NCI-H1417 treated with DMSO at 0.1 percent for 48 hours (cell line): ENCODE results near the gene IFNGR1.
"Not testable (repeated sequence)": the region's sequence is repeated elsewhere in the genome, so short reads cannot be mapped to it uniquely, and the experiment has no call there.

Experiments used
- DNase-seq: peaks from one replicate; lab custom pipeline; 2025; lab: John Stamatoyannopoulos, UW

The IFNGR1 gene

DNA sequence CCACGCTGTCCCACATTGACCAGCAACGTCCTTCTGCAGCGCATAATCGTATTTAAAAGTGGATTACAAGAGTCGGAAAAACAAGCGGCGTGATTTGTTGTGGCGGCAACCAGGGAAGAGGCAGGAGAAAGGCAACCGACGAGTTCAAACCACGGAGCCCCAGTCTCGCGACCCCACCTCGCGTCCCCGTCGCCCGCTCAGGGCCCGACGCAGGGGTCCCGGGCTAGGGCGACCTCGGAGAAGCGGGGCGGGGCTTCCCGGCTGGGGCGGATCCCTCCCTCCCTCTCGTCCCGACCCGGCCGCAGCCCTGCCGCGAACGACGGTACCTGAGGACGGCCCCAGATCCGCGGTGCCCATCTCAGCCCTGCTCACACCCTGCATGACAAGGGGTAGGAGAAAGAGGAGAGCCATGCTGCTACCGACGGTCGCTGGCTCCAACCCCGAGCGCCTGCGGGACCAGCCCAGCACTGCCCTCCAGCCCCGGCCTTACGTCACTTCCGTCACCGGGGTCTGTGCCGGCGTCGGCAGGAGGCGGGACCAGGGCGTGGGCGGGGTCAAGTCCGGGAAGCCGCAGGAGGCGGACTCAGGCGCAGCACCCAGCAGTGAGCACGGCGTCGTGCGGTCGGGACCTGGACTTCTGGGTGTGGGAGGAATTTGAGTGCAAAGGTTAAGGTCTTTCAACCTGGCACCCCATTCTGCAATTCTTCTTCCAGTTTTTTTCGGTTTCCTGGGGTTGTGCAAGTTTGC lies at the start of gene IFNGR1:
Gene IFNGR1 (minus strand): TSS at position 469 of the 747 bp plus-strand sequence. CDS start 58 bp downstream, at position 411.
- DNase-seq, result peak; percentile 86

GRCh38 chr6:137268911-137269310 lies 49.7 kb upstream of the IFNGR1 start:
- DNase-seq, result no peak

- DNase-seq, result no peak
These were observed 47.1 kb upstream of the IFNGR1 start for GRCh38 chr6:137266309-137266586.

- no peak for DNase-seq
These were observed 46.5 kb upstream of the IFNGR1 start for GRCh38 chr6:137265561-137266308.

DNA sequence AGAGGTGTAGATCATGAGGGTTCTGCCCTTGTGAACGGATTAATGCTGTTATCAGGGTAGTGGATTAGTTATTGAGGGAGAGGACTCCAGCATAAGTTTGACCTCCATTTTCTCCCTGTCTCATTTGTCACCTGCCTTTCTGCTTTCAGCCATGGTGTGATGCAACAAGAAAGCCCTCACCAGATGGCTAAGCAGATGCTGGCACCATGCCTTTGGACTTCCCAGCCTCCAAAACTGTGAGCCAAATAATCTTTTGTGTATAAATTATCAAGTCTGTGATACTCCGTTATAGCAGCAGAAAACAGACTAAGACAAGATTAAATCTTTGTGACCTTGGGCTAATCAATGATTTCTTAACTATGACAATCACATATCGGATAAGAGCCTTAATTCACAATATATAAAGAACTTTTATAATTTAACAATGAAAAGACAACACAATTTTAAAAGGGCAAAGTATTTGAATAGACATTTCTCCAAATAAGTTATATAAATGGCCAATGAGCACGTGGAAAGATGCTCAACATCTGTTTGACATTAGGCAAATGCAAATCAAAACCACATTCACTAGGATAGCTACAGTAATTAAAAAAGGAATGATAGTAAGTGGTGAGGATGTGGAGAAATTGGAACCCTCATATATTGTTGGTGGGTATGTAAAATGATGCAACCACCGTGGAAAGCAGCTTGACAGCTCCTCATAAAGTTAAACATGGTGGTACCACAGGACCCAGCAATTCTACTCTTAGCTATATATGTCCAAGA lies 45.3 kb upstream of the IFNGR1 start:
- no peak for DNase-seq

DNA sequence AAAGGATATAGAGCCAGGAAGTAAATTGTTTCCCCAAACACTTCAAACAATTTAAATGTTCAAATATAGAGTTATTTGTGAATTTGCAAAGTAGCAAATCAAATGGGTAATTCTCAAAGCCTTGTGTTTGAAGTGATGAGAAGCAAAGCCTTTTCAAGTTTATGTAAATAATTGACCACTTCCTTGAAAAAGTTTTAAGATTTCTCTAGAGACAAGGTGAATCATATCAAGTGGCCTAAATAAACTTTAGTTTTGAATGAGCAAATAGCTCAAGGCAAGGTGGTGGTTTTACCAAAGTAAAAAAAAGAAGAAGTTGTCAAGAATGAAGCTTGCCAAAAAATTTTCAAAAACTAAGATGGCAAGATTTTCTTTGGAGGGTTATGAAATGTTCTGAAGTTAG lies 42.6 kb upstream of the IFNGR1 start:
- no peak for DNase-seq

- DNase-seq, result no peak
These were observed 42.2 kb upstream of the IFNGR1 start for GRCh38 chr6:137261361-137261760.

- no peak for DNase-seq
These were observed 41.0 kb upstream of the IFNGR1 start for GRCh38 chr6:137260217-137260616.

GRCh38 chr6:137259349-137259748 lies 40.2 kb upstream of the IFNGR1 start:
- no peak for DNase-seq

GRCh38 chr6:137258170-137258569 lies 39.0 kb upstream of the IFNGR1 start:
- DNase-seq, result no peak

GRCh38 chr6:137256350-137257103 lies 37.3 kb upstream of the IFNGR1 start:
- no peak for DNase-seq

DNA sequence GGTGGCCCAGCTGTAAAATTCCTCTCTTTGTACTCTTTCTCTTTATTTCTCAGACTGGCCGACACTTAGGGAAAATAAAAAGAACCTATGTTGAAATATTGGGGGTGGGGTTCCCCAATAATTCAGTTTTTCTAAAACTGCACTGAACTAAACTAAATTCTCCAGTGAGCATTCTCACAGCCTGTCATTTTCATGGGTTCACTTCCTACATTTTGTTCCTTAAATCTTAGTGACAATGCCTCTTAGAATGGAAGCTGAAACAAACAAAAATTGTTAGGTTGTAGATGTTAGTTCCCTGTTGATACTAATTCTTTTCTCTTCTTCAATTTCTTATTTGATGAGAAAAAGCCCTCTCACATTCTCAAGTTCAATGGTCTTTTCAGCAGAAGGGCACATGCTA lies 35.8 kb upstream of the IFNGR1 start:
- DNase-seq, result no peak

GRCh38 chr6:137254430-137254829 lies 35.2 kb upstream of the IFNGR1 start:
- DNase-seq, result not testable (repeated sequence)

DNA sequence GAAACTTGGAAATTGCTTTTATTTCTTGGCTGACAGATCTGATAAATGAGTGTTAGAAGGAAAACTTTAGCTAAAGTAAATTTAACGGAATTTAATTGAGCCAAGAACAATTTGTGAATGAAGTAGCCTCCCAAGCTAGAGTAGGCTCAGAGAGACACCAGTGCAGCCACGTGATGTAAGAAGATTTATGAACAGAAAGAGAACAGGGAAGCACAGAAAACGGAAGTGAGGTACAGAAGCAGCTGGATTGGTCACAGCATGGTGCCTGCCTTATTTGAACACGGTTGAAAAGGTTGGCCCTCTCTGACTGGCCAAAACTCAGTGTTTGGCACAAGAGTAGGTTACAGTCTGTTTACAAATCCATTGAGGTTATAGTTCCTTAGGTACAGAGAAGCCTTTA lies 29.5 kb upstream of the IFNGR1 start:
- no peak for DNase-seq

- DNase-seq, result no peak
These were observed 28.5 kb upstream of the IFNGR1 start for GRCh38 chr6:137247724-137248123.

- no peak for DNase-seq
These were observed 27.6 kb upstream of the IFNGR1 start for GRCh38 chr6:137246791-137247202.

- no peak for DNase-seq
These were observed 27.0 kb upstream of the IFNGR1 start for GRCh38 chr6:137246164-137246563.

DNA sequence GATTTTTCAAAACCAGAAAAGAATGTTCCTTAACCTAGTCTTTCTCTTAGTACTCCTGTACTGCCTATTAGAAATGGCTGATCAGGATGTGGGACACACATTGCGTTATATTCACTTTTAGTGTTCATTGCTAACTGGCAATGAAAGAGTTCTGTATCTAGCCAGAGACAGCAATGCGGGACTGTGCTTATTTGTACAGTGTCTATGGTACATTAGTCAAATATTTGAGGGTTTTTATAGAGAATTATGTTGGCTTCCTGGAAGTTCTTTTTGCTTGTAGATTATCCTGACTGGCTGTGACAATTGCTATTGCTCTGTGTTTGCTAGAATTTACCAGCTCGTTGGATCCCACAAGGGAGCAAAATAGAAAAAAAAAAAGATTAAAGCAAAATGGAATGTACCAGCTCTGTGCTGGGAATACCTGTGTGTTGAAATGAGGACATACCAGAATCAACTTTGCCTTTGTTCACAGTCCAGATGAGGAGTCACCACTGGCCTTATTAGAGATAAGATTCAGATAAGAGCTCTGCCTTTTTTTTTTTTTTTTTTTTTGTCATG lies 22.4 kb upstream of the IFNGR1 start:
- DNase-seq, result no peak

- DNase-seq, result no peak
These were observed 21.0 kb upstream of the IFNGR1 start for GRCh38 chr6:137240168-137240567.

DNA sequence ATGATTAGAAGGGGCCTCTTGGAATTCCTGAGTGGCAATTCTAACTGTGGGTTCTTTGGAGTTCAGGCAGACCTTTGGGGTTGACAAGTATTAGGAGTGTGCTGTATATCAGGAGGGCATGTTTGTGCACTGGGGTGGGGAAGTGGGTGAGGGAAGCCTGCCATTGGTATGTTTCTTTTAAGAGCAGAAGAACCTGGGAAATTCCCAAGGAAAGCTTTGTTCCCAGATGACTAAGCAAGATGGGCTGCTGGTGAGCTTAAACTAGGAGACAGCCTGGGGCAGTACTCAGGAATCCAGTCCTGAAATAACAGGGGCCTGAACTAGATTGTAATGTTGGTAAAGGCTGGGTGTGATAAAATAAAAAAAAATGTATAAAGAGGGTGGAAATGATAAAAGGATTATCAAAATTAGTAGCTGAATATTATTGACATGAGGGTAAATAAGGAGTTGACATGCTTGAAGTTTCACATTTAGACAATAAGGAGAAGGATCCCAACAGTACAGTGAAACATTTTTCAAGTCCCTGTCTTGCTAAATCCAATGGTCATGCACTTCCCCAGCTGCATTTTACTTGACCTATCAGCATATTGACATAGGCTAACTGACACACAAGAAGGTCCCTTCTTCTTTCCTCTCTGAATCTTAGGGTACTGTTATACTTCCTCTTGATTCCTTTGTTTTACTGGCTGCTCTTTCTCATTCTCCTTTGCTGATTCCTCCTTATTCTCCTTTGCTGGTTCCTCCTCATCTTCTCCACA lies 18.4 kb upstream of the IFNGR1 start:
- DNase-seq, result no peak
